NT2/D1 (cell line): ENCODE measurements around the gene RBM47.

Experiments used
- DNase-seq: peaks from one replicate; pipeline ENCODE4 v3.0.0-alpha.2; 2011; ENCODE audit warnings: low read depth, low spot score
- H3K27me3 ChIP-seq: 2 replicates; pipeline ENCODE4 v1.6.0; 2011; ENCODE audit warnings: mild to moderate bottlenecking; ENCODE audit not compliant: insufficient read length, insufficient read depth
- H3K36me3 ChIP-seq: 2 replicates; pipeline ENCODE4 v1.6.1; 2011; ENCODE audit warnings: mild to moderate bottlenecking, low read length, mixed read lengths; ENCODE audit not compliant: insufficient read depth, insufficient read length
- H3K4me1 ChIP-seq: 2 replicates; pipeline ENCODE4 v1.5.1; 2011; ENCODE audit not compliant: insufficient read depth, insufficient read length
- H3K4me3 ChIP-seq: 2 replicates; pipeline ENCODE4 v1.5.1; 2011; ENCODE audit warnings: low read depth; ENCODE audit not compliant: insufficient read length
- H3K9ac ChIP-seq: 2 replicates; pipeline ENCODE4 v1.6.0; 2011; ENCODE audit warnings: low read depth; ENCODE audit not compliant: insufficient read length
- H3K9me3 ChIP-seq: 2 replicates; pipeline ENCODE4 v1.5.1; 2011; ENCODE audit warnings: mild to moderate bottlenecking, low read length; ENCODE audit not compliant: insufficient read depth
- SUZ12 ChIP-seq: IDR thresholded peaks from 2 replicates; pipeline ENCODE4 v1.6.1; 2011; ENCODE audit not compliant: insufficient read length, insufficient read depth; ENCODE audit errors: extremely low read depth
- YY1 ChIP-seq: IDR thresholded peaks from 2 replicates; pipeline ENCODE4 v1.6.1; 2011; ENCODE audit not compliant: insufficient read length, insufficient read depth
- ZNF274 ChIP-seq: IDR thresholded peaks from 2 replicates; pipeline ENCODE4 v1.6.1; 2011; ENCODE audit warnings: mild to moderate bottlenecking, low read depth, low read length

The RBM47 gene

DNA sequence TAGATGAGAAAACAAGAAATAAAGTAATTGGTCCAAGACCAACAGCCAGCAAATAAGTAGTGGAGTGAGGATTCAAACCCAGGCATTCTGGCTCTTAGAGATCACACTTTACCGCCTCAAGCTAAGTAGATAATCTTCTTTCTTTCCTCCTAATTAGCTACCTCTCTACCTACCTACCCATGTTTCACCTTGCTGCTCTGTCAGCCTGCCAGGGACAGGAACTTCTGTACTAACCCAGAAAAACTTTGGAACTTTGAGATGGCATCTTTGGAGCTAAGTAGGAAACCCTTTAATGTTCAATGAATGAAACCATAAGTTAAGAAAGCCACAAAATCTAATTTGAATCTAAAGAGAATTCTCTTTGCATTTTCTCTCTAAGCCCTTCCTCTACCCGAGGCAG, 149.4 kb downstream of the RBM47 start:
- Histone ChIP-seq H3K9me3 (no peaks in the 10 kb centered on the region), H3K27me3 (no peaks in the 10 kb centered on the region), H3K4me1 (no peaks in the 10 kb centered on the region), H3K9ac (no peak overlapping the region), H3K36me3 (no peaks in the 10 kb centered on the region), H3K4me3 (no peak overlapping the region)
- TF ChIP-seq ZNF274 (no peak), YY1 (no peak), SUZ12 (no peak)
- no peak for DNase-seq

DNA sequence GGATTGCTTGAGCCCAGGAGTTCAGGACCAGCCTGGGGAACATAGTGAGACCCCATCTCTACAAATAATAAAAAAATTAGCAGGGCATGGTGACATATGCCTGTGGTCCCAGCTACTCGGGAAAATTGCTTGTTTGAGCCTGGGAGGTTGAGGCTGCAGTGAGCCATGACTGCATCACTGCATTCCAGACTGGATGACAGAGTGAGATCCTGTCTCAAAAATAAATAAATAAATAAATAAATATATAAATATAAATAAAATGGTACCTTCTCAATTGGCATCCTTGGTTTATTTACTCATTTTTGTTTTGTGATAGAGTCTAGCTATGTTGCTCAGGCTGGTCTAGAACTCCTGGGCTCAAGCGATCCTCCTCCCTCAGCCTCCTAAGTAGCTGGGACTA, 150.3 kb downstream of the RBM47 start:
- DNase-seq = no peak
- no peaks in the 10 kb centered on the region for H3K36me3 ChIP-seq
- H3K4me1 ChIP-seq = no peaks in the 10 kb centered on the region
- no peak overlapping the region for H3K4me3 ChIP-seq
- H3K9ac ChIP-seq = no peak overlapping the region
- no peaks in the 10 kb centered on the region for H3K9me3 ChIP-seq
- H3K27me3 ChIP-seq = no peaks in the 10 kb centered on the region
- TF ChIP-seq YY1 (no peak), ZNF274 (no peak), SUZ12 (no peak)

DNA sequence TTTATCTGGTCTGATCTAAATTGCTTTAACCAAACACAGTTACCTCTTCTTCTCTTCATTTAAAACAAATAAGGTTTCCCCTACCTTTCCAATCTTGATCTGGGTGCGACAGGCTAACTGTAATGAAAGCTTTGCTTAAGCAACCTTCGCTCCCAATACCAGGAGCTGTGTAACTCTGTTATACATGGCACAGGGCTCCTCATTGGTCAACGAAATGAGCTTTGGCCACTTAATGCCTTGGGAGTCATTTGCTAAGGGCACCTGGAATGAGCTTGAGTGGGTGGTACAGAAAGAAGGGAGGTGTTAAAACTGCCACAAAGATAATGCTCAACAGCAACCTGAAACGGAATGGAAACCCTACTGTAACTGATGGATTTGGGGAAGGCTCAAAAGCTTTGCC, 154.1 kb downstream of the RBM47 start:
- DNase-seq = no peak
- TF ChIP-seq YY1 (no peak), ZNF274 (no peak), SUZ12 (no peak)
- Histone ChIP-seq H3K9me3 (no peaks in the 10 kb centered on the region), H3K4me3 (no peak overlapping the region), H3K27me3 (no peaks in the 10 kb centered on the region), H3K9ac (no peak overlapping the region), H3K4me1 (no peaks in the 10 kb centered on the region), H3K36me3 (no peaks in the 10 kb centered on the region)

DNA sequence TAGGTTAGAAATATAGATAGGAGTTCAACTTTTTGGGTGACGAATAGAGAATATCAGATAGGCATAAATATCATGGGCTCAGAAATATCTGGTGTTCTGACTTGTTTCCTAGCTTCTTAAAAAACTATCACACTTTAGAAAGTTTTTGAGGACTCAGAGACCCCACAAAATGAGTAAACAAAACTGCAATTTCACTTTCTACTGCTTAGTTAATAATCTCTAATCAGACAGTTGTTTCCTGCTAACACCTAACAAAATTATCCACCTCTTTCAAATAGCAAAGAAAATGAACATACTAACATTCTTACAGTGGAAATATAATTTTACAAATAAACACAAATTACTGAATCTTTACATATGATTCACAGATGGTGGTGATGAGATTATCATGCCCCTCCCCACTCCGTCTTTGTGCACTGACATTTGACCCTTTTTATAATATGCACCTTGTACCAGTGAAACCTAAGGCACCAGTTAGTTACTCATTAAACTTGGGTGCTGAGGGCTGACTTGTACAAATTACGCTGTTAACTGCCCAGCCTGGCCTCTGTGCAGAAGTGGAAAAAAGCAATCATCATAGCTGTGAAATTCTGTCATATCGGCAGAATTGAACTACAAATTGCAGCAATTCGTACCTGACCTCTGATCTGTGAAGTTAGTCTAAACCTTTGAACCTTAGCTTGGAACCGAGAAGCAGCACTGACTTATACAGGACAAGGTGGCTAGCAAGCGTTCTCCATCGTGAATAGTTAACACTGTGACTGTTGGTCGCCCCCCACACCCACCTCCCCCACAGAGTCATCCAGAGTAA, 155.9 kb downstream of the RBM47 start:
- TF ChIP-seq ZNF274 (no peak), SUZ12 (no peak), YY1 (no peak)
- H3K4me3 ChIP-seq = no peak overlapping the region
- H3K9me3 ChIP-seq = no peaks in the 10 kb centered on the region
- no peaks in the 10 kb centered on the region for H3K4me1 ChIP-seq
- no peak for DNase-seq
- H3K27me3 ChIP-seq = no peaks in the 10 kb centered on the region
- no peaks in the 10 kb centered on the region for H3K36me3 ChIP-seq
- no peak overlapping the region for H3K9ac ChIP-seq

DNA sequence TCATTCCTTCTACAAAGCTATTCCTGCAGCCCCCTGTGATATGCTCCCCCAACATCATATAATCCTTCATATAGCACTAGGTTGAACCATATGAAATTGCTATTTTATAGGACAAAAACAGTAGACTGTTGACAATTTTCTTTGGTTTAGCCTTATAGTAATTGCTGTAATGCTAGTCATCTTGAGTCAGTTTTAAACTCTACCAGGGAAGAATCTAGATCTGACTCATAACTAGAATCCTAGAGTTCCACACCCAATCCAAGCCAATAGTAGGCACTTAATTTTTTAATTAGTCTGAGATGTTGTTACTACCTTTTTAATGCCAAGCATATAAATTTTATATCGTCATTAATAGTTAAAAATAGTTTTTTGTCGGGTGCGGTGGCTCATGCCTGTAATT, 157.7 kb downstream of the RBM47 start:
- Histone ChIP-seq H3K9me3 (no peaks in the 10 kb centered on the region), H3K9ac (no peak overlapping the region), H3K27me3 (no peaks in the 10 kb centered on the region), H3K36me3 (no peaks in the 10 kb centered on the region), H3K4me3 (no peak overlapping the region), H3K4me1 (no peaks in the 10 kb centered on the region)
- no peak for DNase-seq
- no peak for TF ChIP-seq SUZ12
- no peak for TF ChIP-seq YY1
- no peak for TF ChIP-seq ZNF274

DNA sequence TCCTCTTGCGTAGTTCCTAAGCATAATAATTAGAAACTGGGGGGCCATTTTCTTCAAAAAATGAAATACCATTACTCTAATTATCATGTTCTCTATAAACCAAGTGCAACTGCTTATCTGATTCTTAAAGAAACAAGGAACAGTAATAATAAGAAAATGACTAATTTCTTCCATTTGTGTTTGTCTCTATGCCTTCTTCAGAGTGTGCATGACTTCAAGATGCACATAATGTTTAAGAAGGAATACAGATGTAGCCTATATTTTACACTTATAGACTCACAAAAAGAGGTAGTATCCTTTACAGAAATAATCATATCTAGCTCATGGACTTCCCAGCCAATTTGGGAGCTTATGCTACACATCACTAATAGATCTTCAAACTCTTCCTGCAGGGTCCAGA, 162.9 kb downstream of the RBM47 start:
- Histone ChIP-seq H3K27me3 (no peaks in the 10 kb centered on the region), H3K4me1 (no peaks in the 10 kb centered on the region), H3K9me3 (no peaks in the 10 kb centered on the region), H3K9ac (no peak overlapping the region), H3K36me3 (no peaks in the 10 kb centered on the region), H3K4me3 (no peak overlapping the region)
- no peak for DNase-seq
- TF ChIP-seq YY1 (no peak), SUZ12 (no peak), ZNF274 (no peak)

DNA sequence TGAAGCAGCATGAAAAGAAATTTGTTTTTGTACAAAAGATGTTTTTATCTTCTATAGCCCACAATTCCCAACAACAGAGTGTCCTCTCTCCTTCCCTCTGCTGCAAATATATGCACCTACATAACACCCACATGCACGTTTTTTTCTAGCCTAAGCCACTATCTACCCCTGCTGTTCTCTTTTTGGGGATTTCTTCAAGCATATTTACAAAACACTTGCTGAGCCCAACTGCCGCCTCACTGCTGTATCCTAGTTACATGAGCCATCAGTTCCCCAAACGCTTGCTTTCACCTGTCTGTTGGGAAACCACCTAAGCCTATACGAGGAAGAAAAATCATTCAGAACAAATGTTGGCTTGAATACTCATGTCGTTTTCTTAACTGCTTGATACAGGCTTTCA, 167.3 kb downstream of the RBM47 start:
- Histone ChIP-seq H3K4me1 (no peaks in the 10 kb centered on the region), H3K36me3 (no peaks in the 10 kb centered on the region), H3K9ac (no peak overlapping the region), H3K9me3 (no peaks in the 10 kb centered on the region), H3K4me3 (no peak overlapping the region), H3K27me3 (no peaks in the 10 kb centered on the region)
- no peak for TF ChIP-seq SUZ12
- TF ChIP-seq YY1 = no peak
- no peak for TF ChIP-seq ZNF274
- DNase-seq = no peak
